ENCODE data around the gene NSMCE1.
"Not testable (repeated sequence)": the region's sequence is repeated elsewhere in the genome, so short reads cannot be mapped to it uniquely, and the experiment has no call there.

NSMCE1 gene

DNA sequence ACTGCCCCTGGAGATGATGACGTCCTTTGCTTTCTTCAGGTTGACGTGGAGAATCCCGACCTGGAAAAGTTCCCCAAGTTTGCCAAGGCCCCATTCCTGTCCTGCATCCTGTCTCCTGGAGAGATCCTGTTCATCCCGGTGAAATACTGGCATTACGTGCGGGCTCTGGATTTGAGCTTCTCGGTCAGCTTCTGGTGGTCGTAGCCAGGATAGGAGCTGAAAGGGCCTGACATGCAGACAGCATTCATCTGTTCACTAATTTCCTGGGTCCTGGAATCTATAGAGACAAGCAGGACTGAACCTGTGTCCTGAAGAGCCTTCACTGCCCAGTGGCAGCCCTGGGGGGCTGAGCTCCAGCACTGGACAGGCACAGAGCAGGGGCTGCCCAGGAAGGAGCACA is 48.0 kb downstream of the NSMCE1 start:
- FAIRE-seq (no peak), DNase-seq (ENCODE audit: insufficient read length, low spot score) (no peak)

DNA sequence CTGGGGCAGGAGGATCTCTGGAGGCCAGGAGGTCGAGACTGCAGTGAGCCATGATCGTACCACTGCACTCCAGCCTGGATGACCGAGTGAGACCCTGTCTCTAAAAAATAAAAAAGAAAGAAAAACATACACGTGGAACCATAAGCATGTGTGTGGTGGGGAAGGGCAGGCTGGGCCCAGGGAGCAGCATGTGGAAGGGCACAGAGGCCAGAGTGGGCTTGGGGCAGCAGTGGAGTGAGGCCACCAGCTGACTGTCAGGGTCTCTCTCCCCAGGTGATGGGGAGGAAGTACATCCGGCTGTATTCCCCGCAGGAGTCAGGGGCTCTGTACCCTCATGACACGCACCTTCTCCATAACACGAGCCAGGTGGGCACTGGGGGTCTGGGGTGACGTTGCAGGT is 48.5 kb downstream of the NSMCE1 start:
- FAIRE-seq (no peak), DNase-seq (ENCODE audit: insufficient read length, low spot score) (no peak)

DNA sequence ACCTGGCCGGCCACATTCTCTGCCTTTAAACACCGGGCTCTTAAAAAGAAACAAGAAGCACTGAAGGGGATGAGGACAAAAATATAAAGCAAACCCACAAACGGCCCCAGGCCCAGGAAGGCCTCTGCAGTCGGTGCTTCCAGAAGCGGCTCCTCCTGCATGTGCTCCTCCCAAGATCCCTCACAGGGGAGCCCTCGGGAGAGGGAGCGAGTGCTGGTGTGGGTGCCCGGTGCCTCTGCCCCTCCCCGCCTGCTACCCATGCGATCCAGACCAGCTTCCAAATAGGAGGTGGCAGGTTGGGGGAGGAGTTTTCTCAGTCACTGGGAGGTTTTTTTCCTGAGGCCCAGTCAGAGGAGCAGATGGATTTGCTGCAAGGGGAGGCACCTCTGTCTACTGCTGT is 49.4 kb downstream of the NSMCE1 start:
- FAIRE-seq (no peak), DNase-seq (ENCODE audit: insufficient read length, low spot score) (no peak)

DNA sequence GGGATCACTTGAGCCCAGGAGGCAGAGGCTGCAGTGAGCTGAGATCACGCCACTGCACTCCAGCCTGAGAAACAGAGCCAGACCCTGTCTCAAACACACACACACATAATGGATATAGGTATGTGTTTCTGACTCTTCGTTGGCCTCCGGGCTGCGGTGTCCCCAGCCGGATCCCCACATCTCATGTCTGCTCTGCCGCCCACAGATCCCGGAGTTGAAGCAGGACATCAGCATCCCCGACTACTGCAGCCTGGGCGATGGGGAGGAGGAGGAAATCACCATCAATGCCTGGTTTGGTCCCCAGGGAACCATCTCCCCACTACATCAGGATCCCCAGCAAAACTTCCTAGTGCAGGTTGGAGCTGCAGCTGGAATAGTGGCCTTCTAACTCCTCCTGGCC is 49.8 kb downstream of the NSMCE1 start:
- DNase-seq (ENCODE audit: insufficient read length, low spot score), result no peak
- no peak for FAIRE-seq

DNA sequence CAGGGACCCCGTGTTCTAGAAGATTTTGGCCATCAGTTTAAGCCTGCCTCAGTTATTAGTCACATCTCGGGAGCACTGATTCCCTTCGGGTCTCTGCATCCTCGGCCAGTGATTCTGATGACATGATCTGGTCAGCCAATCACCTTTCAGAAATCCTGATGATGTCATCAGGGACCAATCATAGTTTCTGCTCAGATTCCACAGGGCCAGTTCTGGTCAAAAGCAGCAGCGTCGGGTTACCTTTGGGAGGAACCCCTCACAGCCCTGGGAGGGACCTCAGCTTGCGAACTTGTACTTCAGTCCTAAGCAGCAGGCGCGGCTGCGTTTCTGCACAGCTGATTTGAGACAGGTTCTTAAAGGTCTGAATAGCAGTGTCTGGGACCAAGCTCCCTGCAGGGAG is 51.3 kb downstream of the NSMCE1 start:
- FAIRE-seq, result no peak
- DNase-seq (ENCODE audit: insufficient read length, low spot score), result no peak

DNA sequence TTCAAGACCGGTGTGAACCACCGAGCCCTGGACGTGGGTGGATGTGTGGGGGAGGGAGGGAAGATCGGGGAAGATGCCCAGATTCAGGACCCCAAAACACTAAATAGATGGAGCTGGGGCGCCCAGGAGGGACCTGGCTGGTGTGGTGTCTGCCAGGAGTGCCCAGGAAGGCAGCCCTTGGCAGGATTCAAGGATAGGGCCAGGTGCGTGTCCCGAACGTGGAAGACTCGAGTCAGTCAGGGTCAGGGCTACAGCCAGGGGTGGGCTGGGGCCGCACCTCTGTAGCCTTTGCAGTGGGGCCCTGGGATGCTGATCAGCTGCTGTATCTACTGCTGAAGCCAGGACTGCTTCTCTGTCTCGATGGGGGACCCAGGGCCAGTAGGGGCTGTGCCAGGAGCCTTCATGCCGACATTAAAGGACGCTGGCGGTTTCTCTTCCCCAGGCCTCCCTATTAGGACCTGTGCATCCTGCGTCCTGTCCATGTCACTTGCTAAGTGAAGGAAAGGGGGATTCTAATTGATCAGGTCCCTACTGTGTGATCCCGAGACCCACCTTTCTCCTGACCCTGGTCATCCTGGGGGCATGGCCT is 52.2 kb downstream of the NSMCE1 start:
- FAIRE-seq (no peak), DNase-seq (ENCODE audit: insufficient read length, low spot score) (no peak)

DNA sequence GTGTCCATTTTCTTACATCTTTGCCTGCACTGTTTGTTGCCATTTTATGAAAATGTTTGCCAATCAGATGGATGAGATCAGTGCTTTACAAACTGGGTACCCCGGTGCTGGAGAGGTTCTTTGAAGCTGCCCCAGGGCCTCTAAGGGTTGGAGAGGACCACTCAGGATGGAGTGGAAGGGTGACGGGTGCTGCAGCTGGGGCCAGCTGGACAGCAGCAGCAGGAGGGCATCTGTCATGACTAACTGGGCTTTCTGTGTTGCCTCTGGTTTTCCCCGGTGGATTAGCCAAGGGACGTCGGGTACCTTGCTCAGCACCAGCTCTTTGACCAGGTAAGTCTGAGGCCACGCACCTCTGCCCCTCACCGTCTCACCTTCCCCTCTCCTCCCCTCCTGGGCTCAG is 52.9 kb downstream of the NSMCE1 start:
- FAIRE-seq, result no peak
- no peak for DNase-seq (ENCODE audit: insufficient read length, low spot score)

DNA sequence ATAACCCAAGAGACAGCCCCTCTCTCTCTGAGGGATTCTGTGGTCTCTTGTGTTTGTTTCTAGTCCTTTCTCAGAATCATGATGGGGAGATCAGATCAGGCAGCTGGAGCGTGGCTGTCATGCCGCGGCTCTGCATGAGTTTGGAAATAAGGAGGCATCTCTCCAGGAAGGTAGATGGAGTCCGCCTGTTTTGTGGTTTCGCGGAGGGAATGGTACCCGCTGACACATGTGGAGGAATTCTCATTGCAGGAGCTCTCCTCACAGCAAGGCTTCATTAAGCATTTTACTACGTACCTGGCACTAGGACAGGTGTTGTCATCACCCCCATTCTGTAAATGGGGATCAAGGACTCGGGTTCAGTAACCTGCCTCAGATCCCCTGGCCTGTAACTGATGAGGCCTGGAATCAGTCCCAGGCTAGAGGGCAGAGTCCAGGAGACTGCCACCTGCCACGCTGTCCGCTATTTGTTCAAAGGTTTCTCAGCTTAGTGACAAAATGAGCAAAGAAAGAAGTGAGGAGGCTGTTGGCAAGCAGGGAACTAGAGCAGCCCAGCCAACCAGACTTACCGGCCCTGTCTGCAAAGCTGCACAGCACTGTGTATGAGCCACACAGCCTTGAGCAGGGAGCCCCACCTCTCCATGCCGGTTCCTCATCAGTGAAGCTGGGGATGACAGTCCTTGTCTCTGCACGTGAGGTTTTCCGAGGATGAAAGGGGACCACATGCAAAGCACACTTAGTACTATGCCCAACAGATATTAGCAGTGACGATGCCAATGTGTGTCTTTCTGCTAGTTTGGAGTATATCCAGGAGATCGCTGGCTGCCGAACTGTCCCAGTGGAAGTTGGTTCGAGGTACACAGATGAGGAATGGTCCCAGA is 54.2 kb downstream of the NSMCE1 start:
- DNase-seq (ENCODE audit: insufficient read length, low spot score), result no peak
- no peak for FAIRE-seq

DNA sequence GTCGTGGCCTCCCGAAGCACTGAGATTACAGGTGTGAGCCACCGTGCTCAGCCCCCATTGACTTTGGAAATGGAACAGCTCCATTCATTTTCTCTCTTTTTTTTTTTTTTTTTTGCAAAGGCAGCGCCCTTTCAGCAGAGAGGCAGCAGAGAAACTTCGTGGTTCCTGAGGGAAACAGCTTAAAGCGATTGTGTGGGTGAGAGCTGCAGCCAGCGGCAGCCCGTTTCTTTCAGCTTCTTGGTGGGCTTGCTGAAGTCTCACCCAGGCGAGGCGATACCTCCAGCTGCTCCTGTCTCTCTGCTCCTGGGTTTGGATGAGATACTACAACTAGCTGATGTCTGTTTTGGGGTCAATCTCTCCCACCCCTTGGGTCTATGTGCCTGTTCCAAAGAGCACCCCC is 57.5 kb downstream of the NSMCE1 start:
- FAIRE-seq, result no peak
- DNase-seq (ENCODE audit: insufficient read length, low spot score), result no peak

DNA sequence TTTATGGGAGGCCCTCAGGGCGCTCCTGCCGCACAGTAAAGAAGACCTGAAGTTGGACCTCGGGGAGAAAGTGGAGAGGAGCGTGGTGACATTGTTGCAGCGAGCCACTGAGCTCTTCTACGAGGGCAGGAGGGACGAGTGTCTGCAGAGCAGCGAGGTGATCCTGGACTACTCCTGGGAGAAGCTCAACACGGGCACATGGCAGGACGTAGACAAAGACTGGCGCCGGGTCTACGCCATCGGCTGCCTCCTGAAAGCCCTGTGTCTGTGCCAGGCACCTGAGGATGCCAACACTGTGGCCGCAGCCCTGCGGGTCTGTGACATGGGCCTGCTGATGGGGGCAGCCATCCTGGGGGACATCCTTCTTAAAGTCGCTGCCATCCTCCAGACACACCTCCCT is 58.4 kb downstream of the NSMCE1 start:
- no peak for FAIRE-seq
- no peak for DNase-seq (ENCODE audit: insufficient read length, low spot score)

DNA sequence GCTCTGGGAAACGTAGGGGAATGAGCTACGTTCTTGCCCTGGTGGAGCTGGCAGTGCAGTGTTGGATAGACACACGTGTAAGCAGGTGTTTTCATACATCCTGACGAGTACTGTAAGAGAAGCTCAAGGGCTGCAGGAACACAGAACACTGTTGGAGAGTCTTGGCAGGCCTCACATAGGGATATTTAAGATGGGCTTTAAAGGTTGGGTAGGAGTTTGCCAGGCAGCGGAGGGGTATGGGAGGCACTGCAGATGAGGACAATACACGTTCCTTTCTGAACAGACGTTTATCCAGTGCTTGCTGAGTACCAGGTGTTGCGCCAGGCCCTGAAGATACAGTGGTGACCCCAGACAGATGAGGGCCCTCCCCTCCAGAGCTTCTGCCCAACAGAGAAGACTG is 59.0 kb downstream of the NSMCE1 start:
- DNase-seq (ENCODE audit: insufficient read length, low spot score) (no peak), FAIRE-seq (no peak)

DNA sequence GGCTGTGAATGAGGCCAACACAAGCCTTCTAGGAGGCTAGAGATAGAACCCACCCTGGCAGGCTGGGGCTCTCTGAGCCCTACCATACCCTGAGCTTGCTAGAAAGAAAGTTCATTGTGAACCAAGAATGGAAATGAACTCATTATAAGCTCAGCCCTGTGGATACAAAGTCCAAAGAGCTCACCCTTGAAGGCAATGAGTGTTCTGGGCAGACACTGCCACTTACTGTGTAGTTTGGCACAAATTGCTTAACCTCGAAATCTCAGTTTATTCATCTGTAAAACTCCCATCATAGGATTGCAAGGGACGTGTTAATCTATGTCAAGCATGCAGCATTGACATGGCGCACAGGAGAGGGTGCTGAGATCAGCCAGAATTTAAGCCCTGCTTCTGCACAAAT is 59.8 kb downstream of the NSMCE1 start:
- no peak for FAIRE-seq
- DNase-seq (ENCODE audit: insufficient read length, low spot score), result no peak

DNA sequence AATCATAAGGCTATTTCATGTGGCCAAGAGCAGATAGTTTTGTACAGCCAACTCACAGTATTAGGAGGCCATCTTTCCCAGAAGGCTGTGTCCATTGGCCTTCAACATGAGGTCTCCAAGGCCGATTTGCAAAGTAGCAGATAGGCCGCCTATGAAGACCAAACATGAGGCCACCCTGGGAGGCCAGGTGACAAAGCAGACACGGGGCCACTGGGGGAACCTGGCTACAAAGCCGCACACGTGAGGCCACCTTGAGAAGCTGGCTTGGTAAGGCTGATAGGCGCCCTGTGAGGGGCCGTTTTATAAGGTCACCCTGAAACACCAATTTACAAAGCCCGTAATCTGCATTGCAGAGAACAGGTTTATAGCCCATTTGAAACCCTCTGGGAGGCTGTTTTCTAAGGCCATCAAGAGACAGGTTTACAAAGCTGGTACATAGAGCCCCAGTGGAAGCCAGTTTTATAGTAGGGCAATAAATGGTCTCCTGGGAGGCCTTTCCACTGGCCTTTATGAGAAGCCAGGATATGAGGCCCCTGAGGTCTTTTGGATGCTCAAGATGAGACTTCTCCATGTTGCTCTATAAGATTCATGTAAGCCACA is 60.4 kb downstream of the NSMCE1 start:
- FAIRE-seq, result no peak
- DNase-seq (ENCODE audit: insufficient read length, low spot score), result no peak

DNA sequence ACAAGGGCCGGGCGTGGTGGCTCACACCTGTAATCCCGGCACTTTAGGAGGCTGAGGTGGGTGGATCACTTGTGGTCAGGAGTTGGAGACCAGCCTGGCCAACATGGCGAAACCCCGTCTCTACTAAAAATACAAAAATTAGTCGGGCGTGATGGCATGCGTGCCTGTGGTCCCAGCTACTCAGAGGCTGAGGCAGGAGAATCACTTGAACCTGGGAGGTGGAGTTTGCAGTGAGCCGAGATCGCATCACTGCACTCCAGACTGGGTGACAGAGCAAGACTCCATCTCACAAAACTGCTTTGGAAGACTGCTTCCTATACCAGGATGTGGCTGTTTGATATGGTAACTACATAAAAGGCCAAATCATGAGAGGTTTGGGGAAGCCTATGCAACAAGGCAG is 61.5 kb downstream of the NSMCE1 start:
- FAIRE-seq; DNase-seq (ENCODE audit: insufficient read length, low spot score): not testable (repeated sequence)

DNA sequence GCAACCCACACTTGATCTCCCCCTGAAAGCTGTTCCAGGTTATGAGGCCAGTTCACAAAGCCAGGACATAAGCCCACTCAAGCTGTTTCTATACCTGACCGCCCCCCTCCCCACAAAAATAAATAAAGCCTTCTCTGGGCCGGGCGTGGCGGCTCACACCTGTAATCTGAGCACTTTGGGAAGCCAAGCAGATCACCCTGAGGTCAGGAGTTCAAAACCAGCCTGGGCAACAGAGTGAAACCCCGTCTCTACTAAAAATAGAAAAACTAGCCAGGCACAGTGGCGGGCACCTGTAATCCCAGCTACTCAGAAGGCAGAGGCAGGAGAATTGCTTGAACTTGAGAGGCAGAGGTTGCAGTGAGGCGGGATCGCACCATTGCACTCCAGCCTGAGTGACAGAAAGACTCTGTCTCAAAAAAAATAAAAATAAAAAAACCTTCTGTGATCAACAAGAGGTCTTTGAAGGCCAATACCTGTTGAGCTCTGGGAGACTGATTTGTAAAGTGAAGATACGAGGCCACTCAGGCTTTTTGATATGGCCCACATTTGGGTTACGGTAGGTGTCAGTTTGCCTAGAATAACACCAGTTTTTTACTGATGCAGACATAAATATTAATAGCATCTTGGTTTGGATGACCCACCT is 63.0 kb downstream of the NSMCE1 start:
- DNase-seq (ENCODE audit: insufficient read length, low spot score) (no peak), FAIRE-seq (no peak)

DNA sequence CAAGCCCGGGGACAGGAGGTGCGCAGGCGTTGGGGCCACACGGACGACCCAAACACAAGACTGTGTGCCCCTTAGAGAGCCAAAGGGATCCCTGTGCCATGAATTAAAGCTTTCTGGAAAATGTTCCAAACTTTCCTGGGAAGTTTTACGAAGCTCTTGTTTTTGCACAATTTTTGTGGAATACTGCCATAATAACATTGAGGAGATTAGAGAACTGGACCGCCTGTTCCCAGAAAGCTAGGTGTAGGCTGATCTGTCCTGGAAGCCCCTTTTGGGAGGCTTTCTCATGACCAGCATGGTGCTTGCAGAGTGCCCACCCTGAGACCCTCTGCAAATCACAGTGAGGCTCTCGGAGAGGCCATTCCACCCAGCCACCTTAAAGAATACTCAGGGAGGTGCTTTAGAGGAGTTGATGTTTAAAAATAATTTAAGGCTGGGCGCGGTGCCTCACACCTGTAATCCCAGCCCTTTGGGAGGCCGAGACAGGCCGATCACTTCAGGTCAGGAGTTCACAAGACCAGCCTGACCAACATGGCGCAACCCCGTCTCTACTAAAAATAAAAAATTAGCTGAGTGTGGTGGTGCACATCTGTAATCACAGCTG is 64.2 kb downstream of the NSMCE1 start:
- DNase-seq (ENCODE audit: insufficient read length, low spot score) (no peak), FAIRE-seq (no peak)

DNA sequence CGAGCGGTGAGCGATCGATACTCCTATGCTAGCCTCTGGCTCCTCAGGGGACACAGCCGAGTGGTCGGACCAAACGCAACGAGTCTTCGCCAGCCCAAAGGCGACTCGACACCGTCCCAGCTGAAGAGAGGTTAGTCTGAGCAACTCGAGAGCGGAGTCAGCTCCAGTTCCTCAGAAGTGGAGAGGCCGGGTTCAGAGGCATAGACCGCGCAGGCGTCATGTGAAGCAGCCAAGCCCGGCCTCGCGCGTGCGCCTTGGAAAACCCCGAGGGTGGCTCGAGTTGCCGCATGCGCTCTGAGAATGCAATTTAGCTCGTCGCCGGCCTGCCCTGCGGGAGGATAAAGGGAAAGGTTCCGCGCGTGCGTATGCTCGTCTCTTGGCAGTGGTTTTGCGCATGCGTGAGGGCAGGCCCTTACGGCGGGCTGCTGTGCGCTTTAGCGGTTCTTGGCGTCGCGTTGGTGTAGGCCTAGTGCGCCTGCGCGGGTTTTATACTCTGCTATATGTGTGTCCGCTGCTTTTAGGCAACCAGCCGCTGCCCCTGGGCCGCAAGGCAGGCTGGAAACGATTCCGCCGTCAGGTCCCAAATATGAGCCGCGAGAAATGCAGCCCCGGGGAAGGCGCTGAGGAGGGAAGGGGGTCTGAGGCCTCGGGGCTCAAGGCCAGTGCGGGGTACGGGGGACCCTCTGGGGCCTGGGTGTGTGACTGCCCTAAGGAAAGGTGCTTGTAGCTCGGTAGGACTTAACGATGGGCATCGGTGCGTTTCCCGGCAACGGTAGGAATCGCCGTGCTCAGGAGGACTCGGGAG is 64.9 kb downstream of the NSMCE1 start, which contains the start of gene KDM8:
KDM8 (plus strand) TSS at position 20 of the 805 bp plus-strand sequence. CDS start 6,598 bp downstream, outside the sequence.
- FAIRE-seq, result peak; percentile 88
- DNase-seq (ENCODE audit: insufficient read length, low spot score), result peak; percentile 99

DNA sequence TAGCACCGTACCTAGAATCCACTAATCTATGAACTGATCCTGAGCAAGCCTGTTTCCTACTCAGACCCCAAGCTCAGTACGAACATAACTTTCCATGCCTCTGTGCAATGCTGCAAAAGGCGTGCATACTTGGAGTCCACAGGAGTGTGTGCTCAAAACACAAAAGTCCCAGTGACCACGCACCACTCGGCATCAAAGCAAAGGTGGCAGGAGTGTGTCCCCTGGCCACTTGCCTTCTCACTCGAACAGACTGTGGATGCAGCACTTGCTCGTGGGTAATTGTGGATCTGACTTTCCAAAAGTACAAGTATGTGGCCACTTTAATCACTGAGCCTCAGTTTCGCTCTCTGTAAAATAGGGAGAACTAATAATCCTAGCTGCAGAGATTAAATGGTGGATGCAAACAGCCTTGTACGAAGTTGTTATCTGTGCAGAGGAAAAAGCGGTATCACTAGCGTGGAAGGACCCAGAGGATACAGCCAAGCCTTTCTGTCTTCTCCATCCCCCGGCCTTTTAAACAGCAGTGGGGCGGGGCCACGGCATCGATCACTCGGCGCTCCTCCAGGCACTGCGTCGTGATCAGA is 65.6 kb downstream of the NSMCE1 start:
- DNase-seq (ENCODE audit: insufficient read length, low spot score) (peak; percentile 77), FAIRE-seq (no peak)

DNA sequence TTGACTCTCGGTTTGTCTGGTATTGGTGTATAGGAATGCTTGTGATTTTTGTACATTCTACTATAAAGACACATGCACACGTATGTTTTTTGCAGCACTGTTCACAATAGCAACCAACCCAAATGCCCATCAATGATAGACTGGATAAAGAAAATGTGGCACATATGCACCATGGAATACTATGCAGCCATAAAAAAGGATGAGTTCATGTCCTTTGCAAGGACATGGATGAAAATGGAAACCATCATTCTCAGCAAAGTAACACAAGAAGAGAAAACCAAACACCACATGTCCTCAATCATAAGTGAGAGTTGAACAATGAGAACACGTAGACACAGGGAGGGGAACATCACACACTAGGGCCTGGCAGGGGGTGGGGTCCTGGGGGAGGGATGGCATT is 67.7 kb downstream of the NSMCE1 start:
- FAIRE-seq; DNase-seq (ENCODE audit: insufficient read length, low spot score): not testable (repeated sequence)

DNA sequence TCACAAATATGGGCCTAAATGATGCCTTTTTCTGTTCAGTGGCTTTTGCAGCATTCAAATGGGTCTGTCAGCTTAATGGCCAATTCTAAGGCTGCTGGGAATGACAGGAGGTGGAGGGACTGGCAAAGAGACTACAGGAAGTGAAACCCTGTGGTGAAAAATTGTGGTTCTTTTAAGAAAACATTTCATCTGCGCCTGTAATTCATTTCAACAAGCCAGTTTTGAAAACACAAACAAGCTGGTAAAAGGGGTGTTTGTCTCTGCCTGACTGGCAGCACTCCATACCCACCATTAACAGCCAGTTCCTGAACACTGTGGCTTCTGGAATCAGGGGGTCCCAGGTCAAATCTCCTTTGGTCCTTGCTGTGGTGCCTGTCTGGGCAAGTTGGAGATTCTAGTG is 68.8 kb downstream of the NSMCE1 start:
- no peak for FAIRE-seq
- DNase-seq (ENCODE audit: insufficient read length, low spot score), result no peak
